Measurements from ENCODE around the gene THBS1.

The THBS1 gene

DNA sequence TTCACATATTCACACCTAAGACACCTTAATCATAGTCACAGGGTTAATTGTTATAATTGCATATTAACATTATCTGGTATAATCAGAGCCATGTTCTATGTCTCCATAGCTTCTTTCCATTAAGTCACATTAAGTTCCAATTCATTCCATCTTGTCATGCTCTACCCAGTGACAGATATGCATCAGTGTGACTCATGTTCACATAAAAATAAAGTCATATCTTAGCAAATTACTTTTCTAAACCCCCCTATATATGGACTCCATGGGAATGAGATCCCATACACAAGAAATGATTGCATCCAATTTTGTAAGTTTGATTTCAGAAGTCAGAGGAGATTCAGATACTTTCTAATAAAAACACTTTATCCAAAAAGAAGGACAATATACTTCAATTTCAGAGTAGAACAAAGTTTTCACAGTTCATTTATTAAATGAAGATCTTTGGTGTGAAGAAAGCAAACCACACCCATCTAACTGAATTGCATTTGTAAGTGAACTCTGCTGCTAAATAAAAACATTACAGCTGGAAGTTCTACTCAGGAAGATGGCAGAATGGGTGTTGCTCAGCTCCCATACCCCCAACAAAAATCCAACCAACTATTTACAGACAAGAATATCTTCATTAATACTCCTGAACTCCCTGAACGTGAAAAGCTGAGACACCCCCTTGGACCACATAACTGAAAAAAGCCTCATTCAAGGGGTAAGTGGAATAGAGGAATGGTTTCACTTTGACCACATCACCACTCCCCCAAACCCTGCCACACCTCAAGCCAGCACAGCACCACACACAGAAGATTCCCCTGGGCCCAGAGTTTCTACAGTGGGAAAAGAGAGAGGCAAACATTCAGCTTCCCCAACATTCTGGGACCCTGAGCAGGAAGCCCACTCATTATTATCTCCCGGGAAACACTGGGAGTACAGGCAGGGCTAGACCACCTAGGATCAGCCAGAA, 27.6 kb downstream of the THBS1 start:
- DNase-seq (ENCODE audit: low spot score) = no peak

DNA sequence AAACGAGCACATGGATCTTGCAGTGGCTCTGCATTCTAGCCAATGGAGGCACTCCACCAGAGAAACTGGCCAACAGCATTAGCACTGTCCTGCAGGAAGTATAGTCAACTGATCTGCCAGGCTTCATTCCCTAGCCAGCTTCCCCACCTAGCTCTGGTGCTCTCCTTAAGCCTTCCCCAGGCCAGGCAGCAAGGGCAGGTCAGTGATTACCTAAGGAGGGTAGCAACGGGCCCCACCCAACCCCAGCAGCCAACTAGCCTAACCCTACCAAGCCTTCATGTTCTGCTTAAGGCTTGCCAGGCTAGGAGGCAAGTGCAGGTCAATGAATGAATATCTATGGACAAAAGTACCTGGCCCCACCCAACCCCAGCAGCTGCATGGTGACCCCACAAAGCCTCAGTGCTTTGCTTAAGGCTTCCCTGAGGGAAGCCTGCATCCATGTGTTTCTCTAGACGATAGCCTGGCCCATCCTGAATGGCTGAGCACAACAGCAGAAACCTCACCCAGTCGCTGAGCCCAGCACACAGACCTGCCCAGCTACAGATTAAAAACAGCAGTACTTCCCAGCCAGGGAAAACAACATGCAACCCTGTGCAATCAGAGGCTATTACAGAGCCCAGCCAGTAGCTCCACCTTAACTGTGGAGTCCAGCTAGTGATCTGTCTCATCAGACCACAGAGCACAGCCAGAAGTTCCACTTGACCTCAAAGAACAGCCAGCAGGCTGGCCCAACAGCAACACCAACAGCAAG, 28.5 kb downstream of the THBS1 start:
- no peak for DNase-seq (ENCODE audit: low spot score)

- no peak for DNase-seq (ENCODE audit: low spot score)
Observed at GRCh38 chr15:39610665-39611064, 29.8 kb downstream of the THBS1 start.

GRCh38 chr15:39613271-39613670, 32.4 kb downstream of the THBS1 start:
- no peak for DNase-seq (ENCODE audit: low spot score)

DNA sequence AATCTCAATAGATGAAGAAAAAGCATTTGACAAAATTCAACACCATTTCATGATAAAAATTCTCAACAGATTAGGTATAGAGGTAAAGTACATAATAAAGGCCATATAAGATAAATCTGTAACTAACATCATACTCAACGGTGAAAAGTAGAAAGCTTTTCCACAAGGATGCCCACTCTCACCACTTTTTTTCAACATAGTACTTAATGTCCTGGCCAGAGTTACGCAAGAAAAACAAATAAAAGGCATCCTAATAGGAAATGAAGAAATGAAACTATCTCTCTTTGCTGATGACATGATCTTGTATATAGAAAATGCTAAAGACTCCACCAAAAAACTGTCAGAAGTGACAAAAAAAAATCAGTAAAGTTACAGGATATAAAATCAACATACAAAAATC, 33.0 kb downstream of the THBS1 start:
- DNase-seq (ENCODE audit: low spot score) = no peak

DNA sequence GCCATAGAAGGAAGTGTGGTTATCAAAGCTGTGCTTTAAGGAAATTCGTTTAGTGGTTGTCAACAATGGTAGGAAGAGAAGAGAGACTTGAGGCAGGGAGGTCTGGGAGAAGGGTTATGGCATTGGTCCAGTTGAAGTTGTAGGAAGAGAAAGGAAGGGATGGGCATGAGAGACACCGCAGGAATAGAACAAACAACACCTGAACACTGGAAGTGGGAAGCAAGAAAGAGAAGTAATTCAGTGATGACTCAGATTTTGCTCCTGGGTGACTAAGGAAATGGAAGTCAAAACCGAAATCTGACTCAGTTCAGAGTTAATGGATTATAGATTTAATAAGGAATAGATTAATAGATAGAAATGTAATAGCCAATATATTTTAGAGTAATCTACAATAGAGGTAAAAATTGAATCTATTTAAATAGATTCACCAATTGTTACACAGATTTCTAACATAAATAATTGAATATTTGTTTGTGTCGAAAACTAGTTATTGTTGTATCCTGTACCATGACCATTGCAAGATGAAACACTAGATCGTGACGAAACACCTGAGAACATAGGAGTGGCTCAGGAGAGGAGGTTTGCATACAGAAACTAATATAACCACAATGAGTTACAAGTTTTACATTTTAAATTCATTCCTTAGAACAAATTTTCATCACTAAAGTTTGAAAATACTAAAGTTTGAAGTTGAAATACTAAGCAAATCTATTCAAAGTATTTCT, 36.0 kb downstream of the THBS1 start:
- no peak for DNase-seq (ENCODE audit: low spot score)

DNA sequence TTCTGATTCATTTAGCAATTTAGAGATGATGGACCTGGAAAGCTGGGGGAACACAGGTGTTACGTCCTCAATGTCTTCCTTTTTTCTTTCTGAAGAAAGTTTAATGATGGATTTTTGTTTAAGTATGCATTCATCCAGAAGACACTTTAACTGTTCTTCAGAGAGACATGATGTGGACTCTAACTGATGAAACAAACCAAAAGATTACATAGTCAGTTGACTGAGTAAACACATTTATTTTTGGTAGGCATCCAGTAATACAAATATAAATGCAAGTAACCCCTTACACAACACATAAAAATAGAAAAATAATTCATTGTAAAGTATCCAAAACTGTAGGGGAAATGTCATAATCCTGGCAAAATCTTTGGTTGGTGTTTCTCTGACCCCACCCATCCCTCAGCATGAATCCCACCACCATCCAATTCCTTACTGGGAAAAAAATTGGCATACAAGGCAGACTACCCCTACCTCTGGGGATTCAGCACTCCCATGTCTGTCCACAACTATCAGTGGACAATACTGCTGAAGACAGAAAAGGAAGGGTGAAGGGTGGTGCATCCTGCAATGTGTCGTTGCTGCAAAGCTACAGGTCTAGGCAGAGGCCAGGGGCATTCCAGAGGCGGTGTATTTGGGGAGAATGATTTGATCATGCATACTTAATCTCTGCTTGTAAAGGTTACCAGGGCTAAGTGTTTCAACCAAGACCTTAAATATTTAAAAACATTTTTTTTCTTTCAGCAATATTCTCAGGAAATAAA, 37.4 kb downstream of the THBS1 start:
- DNase-seq (ENCODE audit: low spot score) = no peak

- DNase-seq (ENCODE audit: low spot score) = no peak
Observed at GRCh38 chr15:39621210-39621609, 40.3 kb downstream of the THBS1 start.

DNA sequence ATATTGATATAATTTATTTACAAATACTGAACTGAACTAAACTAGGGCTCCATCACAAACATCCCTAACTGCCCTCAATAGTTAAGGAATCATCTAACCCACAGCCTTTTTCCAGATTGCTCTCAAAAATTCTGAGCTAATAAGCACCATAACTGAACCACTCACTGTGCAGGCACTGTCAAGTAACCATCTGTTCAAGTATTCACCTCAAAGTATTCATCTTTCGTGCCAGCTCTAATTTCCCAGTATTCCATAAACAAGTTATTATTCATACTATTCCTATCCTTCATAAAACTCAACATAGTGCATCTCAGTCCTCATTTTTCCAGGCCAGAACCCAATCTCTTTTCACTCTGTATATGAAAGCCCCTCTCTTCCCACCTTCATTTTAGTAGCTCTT, 41.1 kb downstream of the THBS1 start:
- DNase-seq (ENCODE audit: low spot score) = no peak

- no peak for DNase-seq (ENCODE audit: low spot score)
Observed at GRCh38 chr15:39622660-39623516, 42.0 kb downstream of the THBS1 start.

DNA sequence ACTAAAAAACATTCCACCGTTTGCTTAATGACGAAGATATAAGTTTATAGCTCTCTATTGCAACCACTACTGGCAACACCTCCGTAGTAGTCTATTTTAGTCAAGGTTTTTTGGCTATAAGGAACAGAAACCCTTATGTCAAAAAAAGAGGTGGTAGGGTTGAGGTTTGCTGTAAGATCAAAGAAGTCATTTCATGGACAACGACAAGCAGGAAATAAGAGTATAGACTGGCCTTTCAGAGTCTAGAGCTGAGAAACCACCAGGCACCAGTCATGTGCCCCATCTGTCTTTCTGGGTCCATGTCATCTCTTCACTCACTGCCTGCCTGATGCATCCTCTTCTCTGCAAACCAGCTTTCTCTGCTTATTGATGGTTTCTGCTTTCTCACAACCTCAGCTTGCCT, 42.7 kb downstream of the THBS1 start:
- DNase-seq (ENCODE audit: low spot score) = no peak

DNA sequence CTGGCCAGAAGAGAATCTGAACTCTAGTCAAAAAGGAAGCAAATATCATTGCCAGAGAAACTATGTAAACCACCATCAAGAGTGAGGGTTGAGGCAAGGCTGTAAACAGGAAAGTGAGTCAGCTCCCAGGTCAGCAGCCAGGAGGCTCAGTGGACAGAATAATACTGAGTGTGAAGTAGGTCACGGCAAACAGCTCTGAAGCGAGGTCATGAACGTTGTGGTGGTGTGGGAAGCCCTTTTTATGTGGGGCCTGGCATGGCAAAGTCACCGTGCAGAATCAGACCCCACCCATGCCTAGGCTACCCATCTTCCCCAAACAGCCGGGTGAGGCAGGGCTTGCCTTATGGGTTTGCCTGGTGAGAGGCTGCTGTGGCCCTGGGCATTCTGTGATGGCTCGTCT, 43.9 kb downstream of the THBS1 start:
- no peak for DNase-seq (ENCODE audit: low spot score)

- DNase-seq (ENCODE audit: low spot score) = no peak
Observed at GRCh38 chr15:39625451-39625850, 44.6 kb downstream of the THBS1 start.

DNA sequence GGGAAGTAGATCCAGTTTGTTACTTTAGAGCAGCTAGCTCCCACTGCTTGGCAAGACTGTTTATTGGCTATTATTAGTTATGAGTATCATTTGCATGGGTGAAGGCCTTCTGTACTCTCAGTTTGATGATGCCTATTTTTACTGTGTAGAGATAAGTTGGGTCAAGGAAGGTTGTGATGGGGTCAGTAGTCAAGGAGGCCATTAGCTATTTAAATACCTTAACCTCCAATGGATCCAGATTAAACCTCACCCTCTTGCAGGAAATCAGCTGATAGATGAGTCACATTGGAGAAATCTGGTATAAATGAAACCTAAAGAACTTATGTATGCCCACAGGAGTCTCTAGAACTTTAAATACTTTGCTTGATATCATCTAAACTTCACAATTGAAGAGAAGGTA, 45.0 kb downstream of the THBS1 start:
- no peak for DNase-seq (ENCODE audit: low spot score)

DNA sequence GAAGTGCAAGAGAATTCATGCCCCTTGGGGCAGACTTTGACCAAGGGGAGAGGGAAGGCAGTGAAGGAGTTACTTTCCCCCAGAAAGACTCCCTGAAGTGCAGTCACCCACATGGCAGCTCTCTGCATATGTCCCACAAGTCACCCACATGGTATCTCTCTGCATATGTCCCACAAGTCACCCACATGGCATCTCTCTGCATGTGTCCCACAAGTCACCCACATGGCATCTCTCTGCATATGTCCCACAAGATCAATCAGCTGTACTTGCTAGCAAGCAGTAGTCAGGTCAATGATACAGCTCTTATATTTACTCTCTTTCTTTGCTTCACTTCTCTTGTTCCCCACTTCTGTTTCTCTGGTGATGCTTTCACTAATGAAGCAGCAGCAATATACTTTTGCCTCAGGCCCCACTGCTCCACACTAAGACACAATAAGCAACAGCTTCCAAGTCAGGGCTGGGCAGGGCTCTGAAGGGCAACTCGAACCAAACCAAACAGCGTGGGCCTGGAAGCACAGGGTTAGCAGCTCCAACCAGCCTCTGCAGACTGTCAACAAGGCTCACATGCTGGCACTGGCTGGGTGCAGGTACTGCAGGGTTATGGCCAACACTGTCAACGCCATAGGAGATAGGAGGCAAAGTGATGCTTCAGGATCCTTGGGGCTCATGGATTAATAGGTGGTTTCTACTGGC, 46.7 kb downstream of the THBS1 start:
- DNase-seq (ENCODE audit: low spot score) = no peak

- no peak for DNase-seq (ENCODE audit: low spot score)
Observed at GRCh38 chr15:39628144-39628508, 47.2 kb downstream of the THBS1 start.

DNA sequence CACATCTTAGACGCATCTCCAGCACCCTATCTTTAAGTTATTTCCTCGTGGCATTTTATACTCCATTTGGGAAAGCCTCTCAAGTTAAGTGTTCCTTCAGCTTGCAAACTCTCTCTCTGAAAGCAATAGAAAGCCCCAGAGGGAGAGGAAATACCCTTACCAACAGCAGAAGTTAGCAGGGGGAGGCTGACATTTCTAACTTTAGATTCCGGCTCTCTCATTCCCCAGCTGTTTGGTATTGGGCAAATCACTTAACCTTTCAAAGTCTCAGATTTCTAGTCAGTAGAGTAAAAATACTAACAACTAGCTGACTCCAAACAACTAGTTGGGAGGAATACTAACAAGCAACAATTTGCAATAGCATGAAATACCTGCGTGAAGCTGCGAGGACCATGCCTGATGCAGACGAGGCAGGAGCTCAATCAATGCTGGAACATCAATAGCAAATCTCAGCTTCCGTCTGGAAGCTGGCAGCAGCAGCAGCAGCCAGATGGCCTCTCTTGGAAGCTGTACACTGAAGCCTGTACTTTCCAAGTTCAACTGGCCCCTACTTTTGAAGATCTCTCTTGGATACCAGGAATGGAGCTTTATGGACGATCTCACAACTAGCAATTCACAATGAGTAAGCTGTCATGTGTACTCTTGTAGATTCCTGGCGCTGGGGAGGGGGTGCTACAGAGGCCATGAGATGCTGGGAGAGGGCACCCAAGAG, 47.8 kb downstream of the THBS1 start:
- DNase-seq (ENCODE audit: low spot score) = no peak

DNA sequence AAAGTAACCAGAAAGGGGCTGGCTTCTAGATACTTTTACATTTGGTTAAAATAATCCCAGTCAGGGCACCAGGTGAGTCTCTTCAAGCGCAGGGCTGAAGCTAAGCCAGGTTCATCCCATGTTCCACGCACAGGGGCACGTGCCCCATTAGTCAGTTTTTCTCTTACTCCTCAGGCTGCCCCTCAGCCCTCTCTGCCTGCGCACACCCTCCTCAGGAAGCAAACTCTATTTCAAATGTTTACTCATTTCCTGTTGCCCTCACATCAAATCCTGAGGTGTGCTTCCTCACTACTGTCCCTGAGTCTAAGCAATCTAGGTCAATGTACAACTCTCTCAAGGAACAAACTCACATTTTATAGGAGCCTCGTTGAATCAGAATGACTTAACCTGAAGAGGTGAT, 48.5 kb downstream of the THBS1 start:
- no peak for DNase-seq (ENCODE audit: low spot score)

DNA sequence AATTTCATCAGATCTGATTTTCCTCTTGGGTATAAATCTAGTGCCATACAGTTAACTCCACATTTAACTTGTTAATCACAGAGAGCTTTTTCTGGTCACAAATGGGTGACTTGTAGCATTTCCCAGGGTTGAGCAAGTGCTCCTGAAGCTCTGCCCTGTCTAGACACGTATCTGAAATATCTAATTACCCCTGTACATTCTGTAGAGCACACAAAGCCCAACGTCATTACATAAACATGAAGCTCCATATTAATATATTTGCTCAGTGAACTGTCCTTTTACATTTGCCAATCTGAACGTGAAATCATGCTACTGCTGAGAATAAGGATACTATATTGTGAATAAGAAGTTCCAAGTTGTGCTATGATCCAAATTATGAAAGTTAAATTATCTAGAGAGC, 49.0 kb downstream of the THBS1 start:
- no peak for DNase-seq (ENCODE audit: low spot score)

GRCh38 chr15:39631357-39631756, 50.5 kb downstream of the THBS1 start:
- no peak for DNase-seq (ENCODE audit: low spot score)
